ENCODE data around the gene TRH.
"Not testable (repeated sequence)": the region's sequence is repeated elsewhere in the genome, so short reads cannot be mapped to it uniquely, and the experiment has no call there.

The TRH gene

DNA sequence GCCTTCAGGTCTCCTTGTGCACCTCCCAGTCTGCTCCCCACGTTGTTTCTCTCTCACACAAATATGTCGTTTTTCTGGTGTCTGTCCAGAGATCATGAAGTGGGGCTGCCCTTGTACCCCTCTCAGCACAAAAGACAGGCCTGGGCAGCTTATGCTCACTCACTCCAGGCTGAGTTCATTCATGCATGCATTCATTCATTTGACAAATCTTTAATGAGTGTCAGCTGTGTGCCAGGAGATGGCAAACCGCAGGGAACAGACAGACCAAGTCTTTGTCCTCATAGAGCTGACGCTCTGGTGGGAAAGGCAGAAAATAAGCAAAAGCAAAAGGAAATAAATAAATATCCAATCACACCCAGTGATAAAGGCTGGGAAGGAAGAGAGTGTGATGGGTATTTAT lies 7.6 kb upstream of the TRH start:
- no peak for DNase-seq

DNA sequence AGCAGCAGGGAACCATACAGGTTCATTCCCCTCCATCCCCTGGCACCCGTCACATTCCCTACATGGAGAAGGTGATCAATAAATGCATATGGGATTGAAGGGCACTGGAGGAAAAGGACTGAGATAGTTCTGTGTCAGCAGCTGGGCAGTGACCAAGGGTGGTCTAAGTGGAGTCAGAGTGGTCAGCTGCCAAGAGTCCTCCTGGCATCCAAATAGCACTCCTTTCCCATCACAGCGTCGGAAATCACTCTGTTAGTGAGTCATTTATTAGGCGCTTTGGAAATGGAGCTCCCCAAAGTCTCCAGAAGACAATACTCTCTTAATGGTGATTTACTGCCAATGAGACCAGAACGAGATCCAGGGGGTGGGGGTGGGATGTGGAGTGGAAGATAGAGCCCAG lies 6.8 kb upstream of the TRH start:
- DNase-seq = no peak

DNA sequence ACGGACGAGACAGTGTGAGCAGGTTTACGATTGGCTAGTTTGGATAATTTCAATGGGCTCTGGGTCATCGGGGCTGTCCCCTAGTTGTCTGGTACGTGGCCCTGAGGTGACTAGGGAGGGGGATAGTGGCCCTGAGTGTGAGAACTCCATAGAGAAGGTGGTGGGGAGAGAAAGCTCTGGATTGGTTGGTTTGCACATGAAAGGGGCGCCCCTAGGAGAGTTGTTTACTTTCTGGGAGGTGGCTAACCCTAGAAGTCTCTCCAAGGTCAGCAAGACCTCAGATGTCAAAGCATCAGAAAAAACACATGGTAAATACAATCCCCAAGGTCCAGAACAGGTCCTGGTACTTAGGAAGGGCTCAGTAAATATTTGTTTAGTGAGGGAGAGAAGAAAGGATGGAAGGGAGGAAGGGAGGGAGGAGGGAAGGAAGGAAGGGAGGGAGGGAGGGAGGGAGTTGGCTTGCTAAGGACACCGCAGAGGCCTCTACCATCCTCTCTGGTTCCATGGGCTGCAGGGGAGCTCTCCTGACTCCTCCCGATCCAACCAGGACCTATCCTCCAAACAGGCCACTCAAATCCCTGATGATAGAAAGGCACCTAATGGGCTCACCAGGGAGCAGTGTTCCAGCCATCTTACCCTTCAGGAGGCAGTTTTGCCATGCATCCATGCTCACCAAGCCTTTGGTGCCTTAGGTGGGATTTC lies 3.0 kb upstream of the TRH start:
- no peak for DNase-seq

DNA sequence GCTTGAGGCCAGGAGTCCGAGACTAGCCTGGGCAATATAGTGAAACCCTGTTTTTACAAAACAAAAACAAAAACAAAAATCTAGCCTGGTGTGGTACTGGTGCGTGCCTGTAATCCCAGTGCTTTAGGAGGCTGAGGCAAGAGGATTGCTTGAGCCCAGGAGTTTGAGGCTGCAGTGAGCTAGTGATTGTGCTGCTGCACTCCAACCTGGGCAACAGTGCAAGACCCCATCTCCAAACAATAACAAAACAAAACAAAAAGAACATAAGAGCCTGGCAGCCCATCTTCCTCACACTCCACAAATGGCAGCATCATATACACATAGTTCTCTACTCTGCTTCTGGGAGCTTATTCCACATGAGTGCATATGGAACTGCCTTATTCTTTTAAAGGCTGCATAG lies 2.2 kb upstream of the TRH start:
- no peak for DNase-seq

DNA sequence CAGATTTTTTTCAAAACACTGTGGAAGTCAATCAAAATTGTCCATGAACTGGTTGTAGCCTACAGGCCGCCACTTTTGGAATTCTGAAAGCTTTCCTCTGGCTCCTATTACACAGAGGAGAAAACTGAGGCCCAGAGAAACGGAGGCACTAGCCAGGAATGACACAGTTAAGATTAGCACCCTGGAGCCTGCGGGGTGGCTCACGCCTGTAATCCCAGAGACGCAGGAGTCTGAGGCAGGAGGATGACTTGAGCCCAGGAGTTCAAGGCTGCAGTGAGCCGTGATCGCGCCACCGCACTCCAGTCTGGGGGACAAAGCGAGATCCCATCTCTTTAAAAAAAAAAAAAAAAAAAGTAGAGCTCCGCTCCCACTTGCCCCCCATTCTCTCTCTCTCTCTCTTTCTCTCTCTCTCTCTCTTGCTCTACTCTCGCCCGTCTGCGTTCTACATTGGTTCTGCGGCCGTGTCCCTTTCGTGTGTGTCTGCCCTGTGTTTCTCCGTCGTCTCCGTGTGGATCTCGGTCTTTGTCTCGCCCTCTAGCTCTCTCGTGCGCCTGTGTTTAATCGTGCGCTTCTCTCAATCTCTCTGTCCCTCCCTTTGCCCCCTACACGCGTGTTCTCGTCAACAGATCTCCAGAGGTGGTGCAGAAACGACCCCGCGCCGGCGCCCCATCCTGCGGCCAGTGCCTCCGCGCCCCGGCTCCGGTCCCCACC lies 512 bp upstream of the TRH start:
- DNase-seq = no peak

DNA sequence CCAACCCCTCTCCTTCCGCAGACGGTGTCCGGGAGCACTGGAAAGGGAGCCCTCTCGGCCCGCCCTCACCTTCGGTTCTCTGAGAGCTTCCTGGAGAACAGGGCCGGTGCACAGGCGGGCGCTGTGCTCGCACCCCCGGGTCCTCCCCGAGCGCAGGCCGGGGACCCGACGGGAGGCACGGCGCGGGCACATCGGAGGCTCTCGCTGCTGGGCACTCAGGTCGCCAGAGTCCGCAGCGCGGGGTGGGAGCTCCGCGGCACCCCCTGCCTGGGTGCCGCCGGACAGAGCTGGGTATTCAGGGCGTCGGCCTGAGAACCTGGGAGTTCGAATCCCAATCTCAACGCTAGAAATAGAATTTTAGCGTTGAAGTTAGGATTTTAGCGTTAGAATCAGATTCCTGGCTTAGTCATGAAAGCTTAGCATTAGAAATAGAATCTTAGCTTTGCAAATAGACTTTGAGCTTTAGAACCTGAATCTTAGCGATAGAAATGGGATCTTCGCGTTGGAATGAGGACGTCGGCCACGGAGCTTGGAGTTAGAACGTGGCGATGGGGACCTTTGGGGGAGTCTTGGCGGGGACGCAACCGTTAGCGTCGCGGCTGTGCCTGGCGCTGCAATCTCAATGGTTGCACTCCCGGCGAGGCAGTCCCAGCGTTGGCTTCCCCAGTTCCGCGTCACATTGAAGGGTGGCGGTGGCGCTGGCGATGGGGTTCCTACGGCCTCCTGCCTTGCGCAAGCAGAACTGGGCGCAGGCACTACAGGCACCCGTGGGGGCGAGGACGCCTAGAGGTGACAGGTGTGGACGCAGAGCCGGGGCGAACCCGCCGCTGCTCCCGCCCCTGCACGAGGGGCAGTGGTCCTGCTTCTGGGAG lies 549 bp downstream of the TRH start:
- no peak for DNase-seq

DNA sequence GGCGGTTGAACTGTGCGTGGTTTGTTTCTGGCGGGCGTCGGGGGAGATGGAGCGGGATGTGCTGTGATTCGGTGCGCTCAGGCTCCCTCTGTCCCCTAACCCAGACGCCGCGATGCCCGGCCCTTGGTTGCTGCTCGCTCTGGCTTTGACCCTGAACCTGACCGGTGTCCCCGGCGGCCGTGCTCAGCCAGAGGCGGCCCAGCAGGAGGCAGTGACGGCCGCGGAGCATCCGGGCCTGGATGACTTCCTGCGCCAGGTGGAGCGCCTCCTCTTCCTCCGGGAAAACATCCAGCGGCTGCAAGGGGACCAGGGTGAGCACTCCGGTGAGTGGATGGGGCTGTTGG lies 1.2 kb downstream of the TRH start:
- DNase-seq = no peak

DNA sequence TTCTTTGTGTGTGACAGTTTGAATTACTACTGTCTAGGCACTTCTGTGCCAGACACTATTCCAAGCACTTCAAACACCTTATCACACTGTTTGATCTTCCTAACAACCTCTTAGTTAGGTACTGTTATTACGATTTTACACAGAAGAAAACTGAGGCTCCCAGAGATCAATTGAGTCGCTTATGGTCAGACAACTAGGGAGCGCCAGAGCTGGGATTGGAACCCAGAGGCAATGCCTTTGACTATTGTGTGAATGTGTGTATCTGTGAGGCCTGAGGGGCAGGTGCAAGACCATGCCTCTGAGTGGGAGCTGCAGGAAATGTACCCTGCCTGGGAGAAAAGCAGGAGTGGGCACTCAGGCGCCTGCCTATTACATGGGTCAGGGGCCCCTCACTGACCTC lies 1.8 kb downstream of the TRH start:
- DNase-seq = no peak

DNA sequence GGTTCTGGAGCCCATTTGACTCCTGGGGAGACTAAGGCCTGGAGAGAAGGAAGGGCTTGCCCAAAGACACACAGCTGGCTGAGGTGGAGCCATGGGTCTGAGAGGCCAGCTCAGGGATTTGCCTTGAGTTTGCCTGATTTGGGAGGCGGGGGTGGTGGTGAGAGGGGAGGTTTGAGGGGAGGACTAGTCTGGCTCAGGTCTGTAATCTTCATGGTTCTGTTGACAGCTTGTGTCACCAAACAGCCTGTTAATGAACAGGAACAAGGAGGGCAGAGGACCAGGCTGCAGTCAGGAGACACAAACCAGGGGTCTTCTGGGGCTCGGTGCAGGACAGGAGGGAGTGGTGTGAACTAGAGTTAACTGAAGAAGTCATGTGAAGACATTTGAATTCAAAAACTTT lies 3.6 kb downstream of the TRH start:
- DNase-seq = no peak

DNA sequence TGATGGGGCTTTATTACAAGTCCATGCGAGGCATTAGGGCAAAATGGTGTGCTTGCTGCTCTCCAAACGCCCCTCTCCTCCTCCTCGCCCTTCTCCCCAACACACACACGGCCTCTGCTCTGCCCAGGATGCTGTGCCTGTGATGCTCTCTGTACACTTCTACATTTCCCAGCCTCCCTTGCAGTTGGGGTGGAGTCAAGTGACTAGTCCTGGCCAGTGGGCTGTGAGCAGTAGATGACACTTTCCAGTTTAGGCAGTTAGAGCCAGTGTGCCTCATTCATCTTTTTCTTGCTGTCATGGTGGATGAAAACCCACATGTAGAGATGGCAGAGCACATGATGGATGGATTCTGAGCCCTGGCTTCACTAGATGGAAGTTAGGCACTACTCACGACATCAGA lies 5.4 kb downstream of the TRH start:
- DNase-seq = no peak

DNA sequence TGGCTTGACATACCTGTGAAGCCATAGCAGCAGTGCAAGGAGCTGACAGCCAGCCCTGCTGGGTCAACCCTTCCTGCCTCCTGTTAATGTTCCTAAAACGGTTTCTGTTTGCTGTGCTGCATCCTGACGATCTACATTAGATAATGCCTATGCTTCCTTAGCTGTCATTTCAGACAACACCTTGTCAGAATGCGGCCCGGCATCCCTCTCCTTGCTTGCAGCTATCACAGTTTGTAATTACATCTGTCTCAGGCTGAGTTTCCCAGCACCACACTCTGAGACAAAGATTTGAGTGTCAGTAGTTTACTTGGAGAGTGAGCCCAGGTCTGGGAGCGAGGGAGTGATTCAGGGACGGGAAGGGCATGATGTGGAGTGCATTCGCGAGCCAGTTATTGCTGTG lies 9.0 kb downstream of the TRH start:
- no peak for DNase-seq

DNA sequence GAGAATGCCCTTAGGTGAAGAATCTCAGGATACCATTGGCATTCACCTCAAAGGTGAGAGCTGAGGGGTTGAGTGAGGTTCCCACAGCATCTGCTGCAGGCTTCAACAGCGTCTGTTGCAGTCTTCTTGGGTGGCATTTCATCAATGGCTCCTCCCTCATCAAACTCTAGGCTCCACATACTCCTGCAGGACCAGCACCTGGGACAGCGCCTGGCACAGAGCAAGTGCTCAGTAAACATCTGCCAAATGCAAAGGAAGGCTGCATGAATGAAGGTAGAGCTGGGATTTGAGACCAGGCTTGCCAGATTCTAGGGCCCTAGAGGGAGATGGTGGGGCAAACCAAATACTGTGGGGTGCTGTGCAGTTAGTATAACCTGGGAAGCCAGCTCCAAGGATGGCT lies 9.6 kb downstream of the TRH start:
- DNase-seq = no peak

DNA sequence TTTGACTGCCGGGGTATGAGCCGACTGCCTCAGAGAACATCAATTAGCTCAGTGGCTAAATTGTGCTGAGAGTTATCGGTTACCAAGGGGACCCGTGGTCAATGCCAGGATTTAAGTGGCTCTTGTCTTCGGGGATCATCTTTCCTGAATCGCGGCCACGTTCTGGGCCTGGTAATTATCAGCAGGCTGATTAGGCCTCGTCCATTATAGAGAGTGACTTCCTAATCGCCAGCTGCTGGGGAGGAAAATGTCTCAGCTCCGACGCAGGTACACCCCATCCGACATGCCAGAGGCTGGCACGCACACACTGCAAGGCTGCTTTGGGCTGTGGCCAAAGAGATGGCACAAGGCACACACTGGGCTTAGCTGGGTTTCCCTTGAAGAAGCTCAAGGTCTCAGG lies 10.6 kb downstream of the TRH start:
- DNase-seq = no peak

DNA sequence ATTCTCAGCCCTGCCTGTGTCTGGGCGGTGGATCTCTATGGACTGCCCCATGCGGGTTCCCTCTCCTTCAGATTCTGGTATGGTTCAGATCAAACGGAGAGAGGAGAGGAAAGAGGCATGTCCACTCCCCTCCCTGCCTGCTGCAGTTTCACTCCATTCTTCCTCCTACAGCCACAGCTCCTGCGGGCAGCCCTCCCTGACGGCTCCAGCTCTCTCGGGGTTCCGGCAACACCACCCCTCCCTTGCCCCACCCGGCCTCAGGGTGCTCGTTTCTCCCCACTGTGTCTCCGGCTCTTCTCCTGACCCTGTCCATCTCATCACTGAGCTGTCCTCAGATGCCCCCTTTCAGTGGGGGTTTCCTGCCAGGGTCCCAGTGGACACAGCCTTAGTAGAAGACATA lies 13.9 kb downstream of the TRH start:
- no peak for DNase-seq

DNA sequence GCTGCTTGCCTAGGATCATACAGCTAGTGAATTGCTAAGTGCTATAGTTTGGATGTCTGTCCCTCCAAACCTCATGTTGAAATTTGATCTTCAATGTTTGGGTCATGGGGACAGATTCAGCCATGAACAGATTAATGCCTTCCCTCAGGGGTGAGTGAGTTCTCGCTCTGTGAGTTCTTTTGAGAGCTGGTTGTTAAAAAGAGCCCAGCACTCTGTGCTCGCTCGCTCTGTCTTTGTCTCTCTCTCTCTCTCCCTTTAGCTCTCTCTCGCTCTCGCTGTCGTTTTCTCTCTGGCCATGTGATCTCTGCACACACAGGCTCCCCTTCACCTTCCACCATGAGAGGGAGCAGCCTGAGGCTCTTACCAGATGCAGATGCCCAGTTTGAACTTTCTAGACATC lies 14.9 kb downstream of the TRH start:
- no peak for DNase-seq

DNA sequence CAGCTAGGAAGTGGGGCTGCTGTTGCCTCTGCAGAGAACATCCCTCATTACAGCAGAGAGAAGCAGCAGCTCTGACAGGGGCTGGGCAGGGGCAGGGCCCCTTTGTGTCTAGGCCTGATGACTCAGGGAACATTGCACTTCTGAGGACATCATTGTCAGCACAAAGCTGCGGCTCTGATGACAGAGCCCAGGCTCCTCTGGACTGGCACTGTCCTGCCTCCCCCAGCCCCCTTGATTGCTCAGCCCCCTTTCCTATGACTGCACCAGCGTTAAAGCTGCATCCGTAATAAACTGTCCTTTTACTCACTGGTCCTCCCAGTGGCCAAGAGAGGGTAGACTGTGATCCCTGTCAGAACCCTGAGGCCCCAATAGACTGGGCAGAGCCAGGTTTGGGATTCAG lies 18.3 kb downstream of the TRH start:
- DNase-seq = no peak

DNA sequence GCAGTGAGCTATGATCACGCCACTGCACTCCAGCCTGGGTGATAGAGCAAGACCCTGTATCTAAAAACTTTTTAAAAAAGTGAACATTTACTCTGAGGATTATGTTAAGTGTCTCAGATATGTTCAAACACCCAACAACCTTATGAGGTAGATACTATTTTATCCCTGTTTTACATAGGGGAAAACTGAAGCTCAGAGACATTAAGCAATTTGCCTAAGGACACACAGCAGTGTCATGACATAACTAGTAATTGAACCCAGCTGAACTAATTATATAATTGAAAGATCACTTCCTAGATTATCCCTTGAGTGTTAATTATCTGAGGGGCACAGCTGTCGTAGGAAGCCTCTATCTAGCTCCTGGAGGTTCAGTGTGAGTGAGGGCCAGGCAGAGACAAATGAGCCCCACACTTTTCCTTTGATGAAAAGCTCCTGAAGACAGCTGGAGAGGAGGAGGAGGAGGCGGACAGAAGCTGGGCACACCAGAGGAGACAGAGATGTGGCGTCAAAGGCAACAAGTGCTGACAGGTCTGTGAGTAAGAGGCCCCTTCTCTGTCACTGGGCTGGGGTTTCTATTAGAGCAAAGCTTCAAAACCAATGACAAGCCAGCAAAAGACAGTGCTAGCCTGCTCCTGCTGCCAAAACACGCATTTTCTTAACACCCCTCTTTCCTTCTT lies 20.5 kb downstream of the TRH start:
- peak; percentile 30 for DNase-seq

DNA sequence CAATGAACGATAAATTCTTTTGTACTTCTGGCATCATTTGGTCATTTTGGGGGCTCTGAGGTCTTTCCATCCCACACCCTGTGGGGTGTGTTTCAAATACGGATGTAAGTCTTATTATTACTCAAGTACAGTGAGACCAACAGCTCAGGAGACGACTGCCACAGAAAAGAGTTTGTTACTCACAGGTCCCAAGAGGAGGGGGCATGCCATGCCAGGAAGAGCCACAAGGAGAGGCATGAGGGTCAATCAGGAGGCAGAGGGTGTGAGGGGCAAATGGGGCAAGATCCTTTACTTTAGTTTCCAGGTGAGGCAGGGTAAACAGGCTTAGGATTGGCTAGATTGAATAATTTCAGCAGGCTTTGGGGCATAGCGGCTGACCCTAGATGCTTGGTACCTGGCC lies 21.6 kb downstream of the TRH start:
- DNase-seq = no peak

DNA sequence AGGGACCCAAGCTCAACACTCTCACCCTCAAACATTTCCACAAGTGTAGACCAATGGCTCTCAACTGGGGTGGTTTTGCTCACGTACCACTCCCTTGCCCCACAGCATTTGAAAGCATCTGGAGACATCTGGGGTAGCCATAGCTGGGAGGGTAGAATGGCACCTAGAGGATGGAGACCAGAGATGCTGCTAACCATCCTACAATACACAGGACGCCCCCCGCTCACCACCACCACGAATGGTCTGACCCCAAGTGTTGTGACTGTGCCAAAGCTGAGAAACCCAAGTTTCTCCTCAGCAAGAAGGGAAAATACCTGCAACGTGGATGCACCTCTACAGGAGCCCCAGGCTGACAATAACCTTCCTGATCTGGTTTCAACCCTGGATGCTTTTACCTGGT lies 24.7 kb downstream of the TRH start:
- not testable (repeated sequence) for DNase-seq

DNA sequence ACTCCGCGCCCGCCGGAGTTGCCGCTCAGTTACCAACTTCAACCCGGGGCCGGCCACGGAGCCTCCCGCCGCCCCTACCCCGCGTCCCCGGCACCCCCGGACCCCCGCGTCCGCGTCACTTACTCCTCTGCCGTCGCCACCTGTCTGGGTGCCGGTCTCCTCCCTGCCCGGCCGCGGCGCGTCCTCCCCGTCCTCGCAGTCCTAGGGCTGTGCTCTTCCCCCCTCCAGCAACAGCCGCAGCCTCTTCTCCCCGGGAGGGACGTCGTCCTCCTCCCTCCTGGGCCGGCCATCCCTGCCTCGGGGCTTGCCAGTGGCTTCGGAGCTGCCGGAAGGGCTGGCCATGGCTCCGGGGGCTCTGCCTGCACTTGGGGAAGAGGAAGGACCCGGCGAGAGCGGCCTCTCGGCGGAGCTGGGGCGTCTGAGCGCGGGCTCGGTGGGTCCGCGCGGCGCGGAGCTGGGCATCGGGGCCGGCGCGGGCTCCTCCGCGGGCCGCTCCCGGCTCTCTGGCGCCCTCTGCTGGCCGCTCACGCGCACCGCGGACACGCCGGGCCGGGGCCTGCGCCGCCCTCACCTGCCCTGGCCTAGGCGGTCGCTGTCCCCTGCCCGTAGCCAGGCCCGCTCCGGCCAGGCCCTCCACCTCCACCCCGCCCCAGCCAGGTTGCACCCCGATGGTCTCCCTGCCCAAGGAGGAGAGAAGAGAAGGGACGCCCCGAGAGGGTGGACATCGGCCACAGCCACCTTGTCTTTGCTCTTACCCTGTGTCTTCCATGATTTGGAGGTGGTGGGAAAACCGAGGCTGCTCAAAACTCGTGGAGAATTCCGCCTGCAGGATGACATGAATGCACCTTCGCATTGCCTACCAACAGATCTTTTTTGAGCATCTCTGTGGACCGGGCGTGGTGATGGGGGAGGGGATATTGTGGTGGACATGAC lies 28.4 kb downstream of the TRH start:
- not testable (repeated sequence) for DNase-seq

DNA sequence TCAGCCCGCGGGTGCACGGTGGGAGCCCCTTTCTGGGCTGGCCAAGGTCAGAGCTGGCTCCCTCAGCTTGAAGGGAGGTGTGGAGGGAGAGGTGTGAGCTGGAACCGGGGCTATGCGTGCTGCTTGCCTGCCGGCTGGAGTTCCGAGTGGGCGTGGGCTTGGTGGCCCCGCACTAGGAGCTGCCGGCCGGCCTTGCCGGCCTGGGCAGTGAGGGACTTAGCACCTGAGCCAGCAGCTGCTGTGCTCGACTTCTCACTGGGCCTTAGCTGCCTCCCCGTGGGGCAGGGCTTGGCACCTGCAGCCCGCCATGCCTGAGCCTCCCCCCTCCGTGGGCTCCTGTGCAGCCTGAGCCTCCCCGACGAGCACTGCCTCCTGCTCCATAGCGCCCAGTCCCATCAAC lies 36.0 kb downstream of the TRH start:
- DNase-seq = no peak

DNA sequence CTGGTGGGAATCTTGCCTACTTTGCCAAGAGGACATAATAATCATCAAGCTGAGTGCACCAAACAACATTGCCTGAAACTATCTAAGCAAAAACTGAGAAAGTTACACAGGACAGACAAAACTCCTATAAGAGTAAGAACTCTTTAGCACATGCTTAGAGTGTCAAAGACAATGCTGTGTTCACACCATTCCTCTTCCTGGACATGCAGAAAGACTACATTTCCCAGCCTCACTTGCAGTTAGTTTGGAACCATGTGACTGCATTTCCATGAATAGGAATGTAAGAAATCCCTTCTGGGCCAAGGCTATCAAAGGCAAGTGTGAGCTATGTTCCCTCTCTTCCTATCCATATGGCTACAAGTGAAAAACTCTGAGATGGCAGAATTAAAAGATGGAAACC lies 37.6 kb downstream of the TRH start:
- DNase-seq = not testable (repeated sequence)

All from DMS 273 treated with DMSO at 0.1 percent for 48 hours (cell line).